K562 (cell line): ENCODE measurements around the gene PLP2. TPM values are rescaled to one million over a fixed set of nuclear protein-coding genes. Genes with fewer than 3 reads are reported as not detected.

Experiments used
- EP300 ChIP-seq: IDR thresholded peaks from 2 replicates; pipeline ENCODE4 v1.6.1; 2012; ENCODE audit warnings: low read length, improper control_type of control experiment
- GABPB2 ChIP-seq: fragments of 250-450 bp; sonication (Bioruptor Pico); conservative IDR thresholded peaks from 2 replicates; pipeline ENCODE4 v1.5.1; 2021; ENCODE audit warnings: mild to moderate bottlenecking
- HINFP ChIP-seq: fragments of 450-650 bp; conservative IDR thresholded peaks from 2 replicates; pipeline ENCODE4 v1.6.1; 2016; ENCODE audit warnings: missing genetic modification characterization, low read depth, mild to moderate bottlenecking, control low read depth, missing compliant biosample characterization
- MGA ChIP-seq: fragments of 450-650 bp; IDR thresholded peaks from 2 replicates; pipeline ENCODE4 v1.6.1; 2016; ENCODE audit warnings: mild to moderate bottlenecking, moderate library complexity
- MLX ChIP-seq, 2 experiments: fragments of 450-650 bp in 1 of 2; sonication (generic) in 1 of 2; formaldehyde crosslinking; conservative IDR thresholded peaks; 2 replicates each; pipeline versions ENCODE4 v1.4.0 to v1.8.1; 2020 to 2022; ENCODE audit warnings: mild to moderate bottlenecking in 1 of 2, missing genetic modification reagents in 1 of 2
- NR4A1 ChIP-seq, 2 experiments: fragments of 250-450 bp in 1 of 2; fragments of 450-650 bp in 1 of 2; sonication (Bioruptor Pico) in 1 of 2; IDR thresholded peaks; 2 replicates each; pipeline versions ENCODE4 v1.4.0 to v1.6.1; 2016 to 2020; ENCODE audit warnings: mild to moderate bottlenecking in 2 of 2, missing compliant biosample characterization in 1 of 2, missing genetic modification characterization in 1 of 2, moderate library complexity in 1 of 2
- TCF3 ChIP-seq: sonication (generic); formaldehyde crosslinking; IDR thresholded peaks from 2 replicates; pipeline ENCODE4 v1.4.0; 2020; ENCODE audit warnings: mild to moderate bottlenecking, missing genetic modification reagents
- USF1 ChIP-seq: sonication (generic); formaldehyde crosslinking; IDR thresholded peaks from 2 replicates; pipeline ENCODE4 v1.9.0; 2022; ENCODE audit warnings: mild to moderate bottlenecking, missing genetic modification reagents
- YY1 ChIP-seq, 3 experiments: IDR thresholded peaks; 2 replicates each; pipeline ENCODE4 v1.6.1; 2011; ENCODE audit warnings: low read length in 2 of 3, mild to moderate bottlenecking in 2 of 3, moderate library complexity in 2 of 3, borderline replicate concordance in 1 of 3, control low read depth in 1 of 3, low read depth in 1 of 3; ENCODE audit not compliant: insufficient read depth in 3 of 3, insufficient replicate concordance in 2 of 3, control insufficient read depth in 1 of 3, insufficient read length in 1 of 3; ENCODE audit errors: extremely low read depth in 1 of 3
- polyA plus RNA-seq, 8 experiments: library from polyadenylated mRNA; depleted of rRNA in 4 of 8; stranded (reverse) in 5 of 8; unstranded in 3 of 8; fragments of >200 nt; fragmentation: Nextera tagmentation in 2 of 8; fragmentation: Illumina TruSeq in 1 of 8; extraction: Ambion mirVana in 2 of 8; extraction: Trizol in 1 of 8; gene quantifications; 2 replicates each; pipeline versions ENCODE4 v1.2.1 to v1.2.3, GENCODE V29; 2011 to 2014; ENCODE audit warnings: inconsistent platforms in 1 of 8, missing spikeins in 1 of 8
- total RNA-seq, 7 experiments: library from RNA; depleted of rRNA in 6 of 7; stranded (reverse); fragments of >200 nt in 6 of 7; fragmentation: Illumina TruSeq in 2 of 7; extraction: Trizol in 2 of 7; gene quantifications; 2 replicates each; pipeline versions ENCODE4 v1.2.1 to v1.2.3, GENCODE V29; 2011 to 2021; ENCODE audit warnings: low replicate concordance in 1 of 7
- TF ChIP-seq, protein P1 (sequence below): fragments of 450-650 bp; IDR thresholded peaks from 2 replicates; pipeline ENCODE4 v1.6.1; 2017; ENCODE audit warnings: mild to moderate bottlenecking, moderate library complexity

Gene PLP2
- total and polyA plus RNA-seq, 9 of the 15 experiments (the other 6 are each of a cell fraction or from before 2014, with no cell fraction given), result 34.7 to 236 (median 112) TPM

- no peak for TF ChIP-seq MGA
- TF ChIP-seq GABPB2, result no peak
- TF ChIP-seq EP300, result peak; percentile 57
- TF ChIP-seq MLX (CRISPR knock-in tag; conservative IDR thresholded peaks at IDR 0.05), result no peak
- TF ChIP-seq HINFP (tag), result no peak
- no peak for TF ChIP-seq YY1 (IDR thresholded peaks at IDR 0.05; ENCODE audit: borderline replicate concordance in 1 of 3, control insufficient read depth in 1 of 3, extremely low read depth in 1 of 3, insufficient read depth in 3 of 3, insufficient read length in 1 of 3, insufficient replicate concordance in 2 of 3, low read depth in 1 of 3, low read length in 2 of 3)
- no peak for TF ChIP-seq USF1 (CRISPR knock-in tag)
- TF ChIP-seq TCF3 (CRISPR knock-in tag), result peak; percentile 64
- TF ChIP-seq NR4A1 (CRISPR knock-in tag; IDR thresholded peaks at IDR 0.05), result no peak
- TF ChIP-seq NR4A1 (tag; IDR thresholded peaks at IDR 0.05), result no peak
- TF ChIP-seq, protein P1, sequence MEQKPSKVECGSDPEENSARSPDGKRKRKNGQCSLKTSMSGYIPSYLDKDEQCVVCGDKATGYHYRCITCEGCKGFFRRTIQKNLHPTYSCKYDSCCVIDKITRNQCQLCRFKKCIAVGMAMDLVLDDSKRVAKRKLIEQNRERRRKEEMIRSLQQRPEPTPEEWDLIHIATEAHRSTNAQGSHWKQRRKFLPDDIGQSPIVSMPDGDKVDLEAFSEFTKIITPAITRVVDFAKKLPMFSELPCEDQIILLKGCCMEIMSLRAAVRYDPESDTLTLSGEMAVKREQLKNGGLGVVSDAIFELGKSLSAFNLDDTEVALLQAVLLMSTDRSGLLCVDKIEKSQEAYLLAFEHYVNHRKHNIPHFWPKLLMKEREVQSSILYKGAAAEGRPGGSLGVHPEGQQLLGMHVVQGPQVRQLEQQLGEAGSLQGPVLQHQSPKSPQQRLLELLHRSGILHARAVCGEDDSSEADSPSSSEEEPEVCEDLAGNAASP, result no peak
These were observed 32.0 kb upstream of the PLP2 start (continued) for GRCh38 chrX:49139713-49140112.
